GM23338 (cell line): ENCODE measurements around the gene CCDC127. TPM values are rescaled to one million over a fixed set of nuclear protein-coding genes. Genes with fewer than 3 reads are reported as not detected.
A peak's percentile ranks its signal among the peaks of the same experiment; 100 is the strongest.

Source experiments
- ATAC-seq: fragments of 200-7000 bp; cut with Tn5 transposase; 3 replicates; pipeline ENCODE4 v1.9.1; 2020
- DNase-seq: peaks from one replicate; pipeline ENCODE4 v3.0.0-alpha.2; 2015; ENCODE audit warnings: low spot score
- H2AFZ ChIP-seq: fragments of 200-600 bp; sonication (generic); 2 replicates; pipeline ENCODE4 v1.8.0; 2016; ENCODE audit warnings: antibody characterized with exemption, mild to moderate bottlenecking, moderate library complexity
- H3F3A ChIP-seq: fragments of 200-600 bp; sonication (generic); replicated peaks from 2 replicates; pipeline ENCODE4 v1.8.0; 2017; ENCODE audit warnings: antibody characterized with exemption, mixed run types, low read depth
- H3K27ac ChIP-seq: fragments of 200-600 bp; sonication (generic); 2 replicates; pipeline ENCODE4 v1.6.1; 2016; ENCODE audit warnings: low read depth
- H3K27me3 ChIP-seq: fragments of 200-600 bp; sonication (generic); 2 replicates; pipeline ENCODE4 v1.8.0; 2016; ENCODE audit warnings: mild to moderate bottlenecking, mixed run types, moderate library complexity; ENCODE audit not compliant: insufficient read depth
- H3K36me3 ChIP-seq: fragments of 200-600 bp; sonication (generic); 2 replicates; pipeline ENCODE4 v1.8.0; 2016; ENCODE audit warnings: mild to moderate bottlenecking; ENCODE audit not compliant: insufficient read depth
- H3K4me1 ChIP-seq: fragments of 200-600 bp; sonication (generic); 2 replicates; pipeline ENCODE4 v1.8.0; 2016; ENCODE audit warnings: mild to moderate bottlenecking, moderate library complexity; ENCODE audit not compliant: insufficient read depth
- H3K4me2 ChIP-seq: fragments of 200-600 bp; sonication (generic); 2 replicates; pipeline ENCODE4 v1.7.1; 2017; ENCODE audit warnings: mixed run types
- H3K4me3 ChIP-seq: fragments of 200-600 bp; sonication (generic); 2 replicates; pipeline ENCODE4 v1.6.1; 2016; ENCODE audit warnings: mixed run types
- H3K79me2 ChIP-seq: fragments of 200-600 bp; sonication (generic); replicated peaks from 2 replicates; pipeline ENCODE4 v1.8.0; 2017; ENCODE audit warnings: mild to moderate bottlenecking; ENCODE audit not compliant: insufficient read depth
- H3K9me2 ChIP-seq: fragments of 200-600 bp; sonication (generic); 2 replicates; pipeline ENCODE4 v1.8.0; 2017; ENCODE audit not compliant: insufficient read depth
- H4K20me1 ChIP-seq: fragments of 200-600 bp; sonication (generic); replicated peaks from 2 replicates; pipeline ENCODE4 v1.8.0; 2017; ENCODE audit warnings: mild to moderate bottlenecking; ENCODE audit not compliant: insufficient read depth
- H3K27ac Mint-ChIP-seq: 2 replicates; pipeline ENCODE4 v1.8.0; 2020; ENCODE audit warnings: inconsistent platforms, mild to moderate bottlenecking, moderate library complexity, mixed read lengths
- H3K27me3 Mint-ChIP-seq: 3 replicates; pipeline ENCODE4 v1.8.0; 2022; ENCODE audit warnings: low read depth, mild to moderate bottlenecking, moderate library complexity, mixed read lengths, inconsistent platforms; ENCODE audit not compliant: insufficient read depth, poor library complexity
- H3K36me3 Mint-ChIP-seq: 3 replicates; pipeline ENCODE4 v1.8.0; 2021; ENCODE audit warnings: low read depth, mild to moderate bottlenecking, inconsistent platforms, moderate library complexity, mixed read lengths
- H3K4me1 Mint-ChIP-seq: 3 replicates; pipeline ENCODE4 v1.8.0; 2020; ENCODE audit warnings: mild to moderate bottlenecking, inconsistent platforms, mixed read lengths
- H3K4me3 Mint-ChIP-seq: 3 replicates; pipeline ENCODE4 v1.8.0; 2021; ENCODE audit warnings: moderate library complexity, mild to moderate bottlenecking, inconsistent platforms, mixed read lengths
- H3K9me3 Mint-ChIP-seq: 3 replicates; pipeline ENCODE4 v1.8.0; 2020; ENCODE audit warnings: moderate library complexity, mild to moderate bottlenecking, inconsistent platforms, mixed read lengths
- CREB1 ChIP-seq: fragments of 250-450 bp; sonication (Bioruptor Pico); IDR thresholded peaks from 2 replicates; pipeline ENCODE4 v1.5.0; 2020; ENCODE audit warnings: low read depth, mild to moderate bottlenecking, moderate library complexity
- CTCF ChIP-seq, 2 experiments: fragments of 200-600 bp in 1 of 2; sonication (generic) in 1 of 2; conservative IDR thresholded peaks; 2 replicates each; pipeline versions ENCODE4 v1.5.1 to v1.6.1; 2016 to 2017; ENCODE audit warnings: antibody characterized with exemption in 2 of 2, low read depth in 2 of 2, mild to moderate bottlenecking in 2 of 2, moderate library complexity in 1 of 2
- EZH2 ChIP-seq: fragments of 200-600 bp; sonication (generic); IDR thresholded peaks from one replicate; pipeline ENCODE4 v1.8.0; 2017; ENCODE audit warnings: antibody characterized with exemption, mild to moderate bottlenecking, low read depth; ENCODE audit not compliant: unreplicated experiment
- EZH2phosphoT487 ChIP-seq: fragments of 200-600 bp; sonication (generic); IDR thresholded peaks from one replicate; pipeline ENCODE4 v1.8.1; 2018; ENCODE audit warnings: antibody characterized with exemption; ENCODE audit not compliant: unreplicated experiment
- JUNB ChIP-seq: IDR thresholded peaks from one replicate; pipeline ENCODE4 v1.6.1; 2016; ENCODE audit warnings: antibody characterized with exemption; ENCODE audit not compliant: unreplicated experiment
- NANOG ChIP-seq: IDR thresholded peaks from 2 replicates; pipeline ENCODE4 v1.6.1; 2016; ENCODE audit warnings: antibody characterized with exemption, borderline replicate concordance
- POLR2AphosphoS5 ChIP-seq: IDR thresholded peaks from 2 replicates; pipeline ENCODE4 v1.6.1; 2016; ENCODE audit warnings: antibody characterized with exemption, low read depth
- STAT1 ChIP-seq: IDR thresholded peaks from one replicate; pipeline ENCODE4 v1.6.1; 2016; ENCODE audit warnings: antibody characterized with exemption; ENCODE audit not compliant: unreplicated experiment
- ZNF114 ChIP-seq: fragments of 250-450 bp; sonication (Bioruptor Pico); IDR thresholded peaks from 2 replicates; pipeline ENCODE4 v1.5.0; 2020; ENCODE audit warnings: mild to moderate bottlenecking, moderate library complexity
- ZNF331 ChIP-seq: fragments of 250-450 bp; sonication (Bioruptor Pico); IDR thresholded peaks from 2 replicates; pipeline ENCODE4 v1.5.0; 2020; ENCODE audit warnings: low read depth, mild to moderate bottlenecking, moderate library complexity
- ZNF462 ChIP-seq: fragments of 250-450 bp; sonication (Bioruptor Pico); IDR thresholded peaks from 2 replicates; pipeline ENCODE4 v1.5.0; 2020; ENCODE audit warnings: mild to moderate bottlenecking, moderate library complexity
- polyA plus RNA-seq: library from polyadenylated mRNA; unstranded; fragments of >200 nt; fragmentation: Nextera tagmentation; extraction: Ambion mirVana; gene quantifications from 2 replicates; pipeline ENCODE4 v1.2.1, GENCODE V29; 2016
- total RNA-seq: library from RNA; depleted of rRNA; stranded (reverse); fragments of >200 nt; shearing (Covaris generic); gene quantifications from 2 replicates; pipeline ENCODE4 v1.2.3, GENCODE V29; 2014
- TF ChIP-seq, protein P1 (sequence below): IDR thresholded peaks from one replicate; pipeline ENCODE4 v1.6.1; 2018; ENCODE audit warnings: antibody characterized with exemption; ENCODE audit not compliant: unreplicated experiment
- TF ChIP-seq, protein P2 (sequence below): IDR thresholded peaks from 2 replicates; pipeline ENCODE4 v1.6.1; 2016; ENCODE audit warnings: antibody characterized with exemption

CCDC127 gene
- total and polyA plus RNA-seq, 2 experiments from 2014 or later: 6.0 to 7.2 TPM

GRCh38 chr5:166441-167372 is 51.2 kb downstream of the CCDC127 start:
- H3K9me3 Mint-ChIP-seq: peaks cover 19% of the 10 kb centered on the region
- Histone ChIP-seq H3F3A (peaks cover 8% of the 10 kb centered on the region; the same call in 1 of the 2 replicates), H3K27ac (no peak overlapping the region; the same call in 1 of the 2 replicates), H3K36me3 (no peaks in the 10 kb centered on the region), H3K27me3 (no peaks in the 10 kb centered on the region), H3K4me2 (no peak overlapping the region), H3K9me2 (no peaks in the 10 kb centered on the region), H4K20me1 (no peaks in the 10 kb centered on the region; the same call in 1 of the 2 replicates), H3K4me1 (no peaks in the 10 kb centered on the region), H3K79me2 (no peaks in the 10 kb centered on the region), H3K4me3 (no peak overlapping the region), H2AFZ (no peak overlapping the region)
- DNase-seq: no peak
- peaks cover 5% of the 10 kb centered on the region; the same call in 1 of the 3 replicates for H3K4me1 Mint-ChIP-seq
- H3K36me3 Mint-ChIP-seq: peaks cover 44% of the 10 kb centered on the region
- TF ChIP-seq JUNB (no peak), ZNF114 (CRISPR knock-in tag) (no peak), ZNF331 (CRISPR knock-in tag) (no peak), ZNF462 (no peak), POLR2AphosphoS5 (no peak), CREB1 (CRISPR knock-in tag) (no peak), EZH2phosphoT487 (no peak), EZH2 (no peak), CTCF (conservative IDR thresholded peaks at IDR 0.05; ENCODE audit: low read depth in 2 of 2) (no peak), STAT1 (no peak), NANOG (no peak)
- TF ChIP-seq, protein P1, sequence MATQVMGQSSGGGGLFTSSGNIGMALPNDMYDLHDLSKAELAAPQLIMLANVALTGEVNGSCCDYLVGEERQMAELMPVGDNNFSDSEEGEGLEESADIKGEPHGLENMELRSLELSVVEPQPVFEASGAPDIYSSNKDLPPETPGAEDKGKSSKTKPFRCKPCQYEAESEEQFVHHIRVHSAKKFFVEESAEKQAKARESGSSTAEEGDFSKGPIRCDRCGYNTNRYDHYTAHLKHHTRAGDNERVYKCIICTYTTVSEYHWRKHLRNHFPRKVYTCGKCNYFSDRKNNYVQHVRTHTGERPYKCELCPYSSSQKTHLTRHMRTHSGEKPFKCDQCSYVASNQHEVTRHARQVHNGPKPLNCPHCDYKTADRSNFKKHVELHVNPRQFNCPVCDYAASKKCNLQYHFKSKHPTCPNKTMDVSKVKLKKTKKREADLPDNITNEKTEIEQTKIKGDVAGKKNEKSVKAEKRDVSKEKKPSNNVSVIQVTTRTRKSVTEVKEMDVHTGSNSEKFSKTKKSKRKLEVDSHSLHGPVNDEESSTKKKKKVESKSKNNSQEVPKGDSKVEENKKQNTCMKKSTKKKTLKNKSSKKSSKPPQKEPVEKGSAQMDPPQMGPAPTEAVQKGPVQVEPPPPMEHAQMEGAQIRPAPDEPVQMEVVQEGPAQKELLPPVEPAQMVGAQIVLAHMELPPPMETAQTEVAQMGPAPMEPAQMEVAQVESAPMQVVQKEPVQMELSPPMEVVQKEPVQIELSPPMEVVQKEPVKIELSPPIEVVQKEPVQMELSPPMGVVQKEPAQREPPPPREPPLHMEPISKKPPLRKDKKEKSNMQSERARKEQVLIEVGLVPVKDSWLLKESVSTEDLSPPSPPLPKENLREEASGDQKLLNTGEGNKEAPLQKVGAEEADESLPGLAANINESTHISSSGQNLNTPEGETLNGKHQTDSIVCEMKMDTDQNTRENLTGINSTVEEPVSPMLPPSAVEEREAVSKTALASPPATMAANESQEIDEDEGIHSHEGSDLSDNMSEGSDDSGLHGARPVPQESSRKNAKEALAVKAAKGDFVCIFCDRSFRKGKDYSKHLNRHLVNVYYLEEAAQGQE: no peak
- TF ChIP-seq, protein P2, sequence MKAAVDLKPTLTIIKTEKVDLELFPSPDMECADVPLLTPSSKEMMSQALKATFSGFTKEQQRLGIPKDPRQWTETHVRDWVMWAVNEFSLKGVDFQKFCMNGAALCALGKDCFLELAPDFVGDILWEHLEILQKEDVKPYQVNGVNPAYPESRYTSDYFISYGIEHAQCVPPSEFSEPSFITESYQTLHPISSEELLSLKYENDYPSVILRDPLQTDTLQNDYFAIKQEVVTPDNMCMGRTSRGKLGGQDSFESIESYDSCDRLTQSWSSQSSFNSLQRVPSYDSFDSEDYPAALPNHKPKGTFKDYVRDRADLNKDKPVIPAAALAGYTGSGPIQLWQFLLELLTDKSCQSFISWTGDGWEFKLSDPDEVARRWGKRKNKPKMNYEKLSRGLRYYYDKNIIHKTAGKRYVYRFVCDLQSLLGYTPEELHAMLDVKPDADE: no peak
- no peak overlapping the region for H3K4me3 Mint-ChIP-seq
- H3K27me3 Mint-ChIP-seq: peaks cover 9% of the 10 kb centered on the region
- H3K27ac Mint-ChIP-seq: no peak overlapping the region
- ATAC-seq: peak; percentile 13
